ENCODE data around the gene PLB1.

The PLB1 gene

DNA sequence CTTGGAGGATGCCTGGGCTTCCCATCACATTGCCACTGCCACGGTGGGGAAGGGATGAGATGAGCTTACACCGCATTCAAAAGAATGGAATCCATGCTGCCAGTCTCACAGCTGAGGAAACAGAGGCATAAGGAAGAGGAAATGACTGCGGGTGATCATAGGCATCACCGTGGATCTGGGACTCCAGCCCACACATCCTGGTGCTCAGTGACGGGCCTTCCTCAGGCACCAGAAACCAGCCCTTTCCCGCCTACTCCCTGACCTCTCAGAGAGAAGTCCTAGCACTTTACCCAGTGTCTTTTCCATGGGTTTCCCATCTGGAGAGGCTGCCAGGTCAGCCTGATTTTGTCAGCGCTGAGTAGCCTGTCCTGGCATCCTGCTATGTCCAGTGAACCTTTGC is 5.3 kb upstream of the PLB1 start:
- no peak overlapping the region for H3K27ac ChIP-seq
- no peak for TF ChIP-seq ZFX (IDR thresholded peaks at IDR 0.05)
- TF ChIP-seq, protein P1, sequence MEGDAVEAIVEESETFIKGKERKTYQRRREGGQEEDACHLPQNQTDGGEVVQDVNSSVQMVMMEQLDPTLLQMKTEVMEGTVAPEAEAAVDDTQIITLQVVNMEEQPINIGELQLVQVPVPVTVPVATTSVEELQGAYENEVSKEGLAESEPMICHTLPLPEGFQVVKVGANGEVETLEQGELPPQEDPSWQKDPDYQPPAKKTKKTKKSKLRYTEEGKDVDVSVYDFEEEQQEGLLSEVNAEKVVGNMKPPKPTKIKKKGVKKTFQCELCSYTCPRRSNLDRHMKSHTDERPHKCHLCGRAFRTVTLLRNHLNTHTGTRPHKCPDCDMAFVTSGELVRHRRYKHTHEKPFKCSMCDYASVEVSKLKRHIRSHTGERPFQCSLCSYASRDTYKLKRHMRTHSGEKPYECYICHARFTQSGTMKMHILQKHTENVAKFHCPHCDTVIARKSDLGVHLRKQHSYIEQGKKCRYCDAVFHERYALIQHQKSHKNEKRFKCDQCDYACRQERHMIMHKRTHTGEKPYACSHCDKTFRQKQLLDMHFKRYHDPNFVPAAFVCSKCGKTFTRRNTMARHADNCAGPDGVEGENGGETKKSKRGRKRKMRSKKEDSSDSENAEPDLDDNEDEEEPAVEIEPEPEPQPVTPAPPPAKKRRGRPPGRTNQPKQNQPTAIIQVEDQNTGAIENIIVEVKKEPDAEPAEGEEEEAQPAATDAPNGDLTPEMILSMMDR (conservative IDR thresholded peaks at IDR 0.05): no peak

DNA sequence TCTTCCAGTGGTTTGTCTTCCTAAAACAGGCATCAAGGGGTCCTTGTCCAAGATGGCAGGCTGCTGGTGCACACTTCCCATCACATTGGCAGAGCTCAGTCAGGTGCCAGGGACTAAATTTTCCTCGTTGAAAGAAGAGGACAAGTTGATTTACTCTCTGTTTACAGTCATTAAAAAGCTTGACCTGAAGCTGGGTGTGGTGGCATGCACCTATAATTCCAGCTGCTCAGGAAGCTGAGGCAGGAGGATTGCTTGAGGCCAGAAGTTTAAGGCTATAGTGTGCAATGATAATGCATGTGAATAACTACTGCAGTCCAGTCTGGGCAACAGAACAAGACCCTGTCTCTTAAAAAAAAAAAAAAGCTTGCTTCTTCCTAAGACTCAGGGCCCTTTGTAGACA is 3.6 kb upstream of the PLB1 start:
- no peak overlapping the region for H3K27ac ChIP-seq
- no peak for TF ChIP-seq ZFX (IDR thresholded peaks at IDR 0.05)
- TF ChIP-seq, protein P1 (conservative IDR thresholded peaks at IDR 0.05): no peak

DNA sequence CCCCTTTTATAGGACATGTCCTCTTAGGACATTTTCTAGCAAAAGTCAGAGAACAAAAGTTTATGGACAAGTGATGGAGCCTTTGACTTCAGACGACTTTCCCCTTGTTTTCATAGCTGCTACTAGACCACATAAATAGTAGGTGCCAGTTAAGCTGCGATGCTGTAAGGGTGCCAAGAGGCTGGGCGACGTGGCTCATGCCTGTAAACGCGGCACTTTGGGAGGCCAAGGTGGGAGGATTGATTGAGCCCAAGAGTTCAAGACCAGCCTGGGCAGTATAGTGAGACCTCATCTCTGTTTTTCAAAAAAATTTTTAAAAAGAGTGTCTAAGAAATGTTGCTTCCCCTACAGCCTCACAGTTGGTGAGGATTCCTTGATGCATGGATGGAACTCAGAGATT is 2.2 kb upstream of the PLB1 start:
- TF ChIP-seq ZFX (IDR thresholded peaks at IDR 0.05): no peak
- TF ChIP-seq, protein P1 (conservative IDR thresholded peaks at IDR 0.05): no peak
- no peak overlapping the region for H3K27ac ChIP-seq

DNA sequence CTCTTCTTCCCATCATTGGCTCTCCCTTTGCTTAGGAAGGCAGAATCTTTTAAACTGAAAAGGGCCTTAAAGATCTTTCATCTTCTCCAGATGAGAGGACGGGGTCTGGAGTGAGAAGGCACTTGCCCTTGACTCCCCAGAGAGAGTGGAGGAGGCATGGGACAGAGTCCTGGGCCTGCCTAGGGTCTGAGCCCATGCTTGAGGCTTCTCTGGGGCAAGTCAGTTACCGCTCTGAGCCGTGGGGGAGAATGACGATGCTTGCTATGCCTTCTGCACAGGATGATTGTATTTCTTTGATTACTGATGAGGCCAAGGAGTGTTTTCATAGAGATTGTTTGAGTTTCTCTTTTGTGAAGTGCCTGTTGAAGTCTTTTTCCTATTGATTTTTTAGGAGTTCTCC is 921 bp downstream of the PLB1 start:
- no peak for TF ChIP-seq ZFX (IDR thresholded peaks at IDR 0.05)
- TF ChIP-seq, protein P1 (conservative IDR thresholded peaks at IDR 0.05): no peak
- H3K27ac ChIP-seq: no peak overlapping the region

DNA sequence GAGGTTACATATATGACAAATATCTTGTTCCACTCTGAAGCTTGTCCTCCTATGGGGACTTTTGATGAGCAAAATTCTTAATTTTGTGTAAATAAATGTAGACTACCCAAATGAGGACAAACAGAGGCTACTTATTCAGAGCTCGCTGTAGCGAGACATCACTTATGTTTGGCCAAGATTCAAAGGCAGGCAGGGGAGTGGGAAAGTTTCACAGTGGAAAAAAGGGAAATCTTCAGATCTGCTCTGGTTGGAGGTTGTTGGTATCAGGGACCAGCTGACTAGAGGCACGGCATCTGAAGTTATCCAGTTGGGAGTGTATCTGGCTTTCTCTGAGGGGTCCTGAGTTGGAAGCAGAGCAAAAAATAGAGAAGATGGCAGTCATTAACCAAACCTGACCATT is 1.3 kb downstream of the PLB1 start:
- TF ChIP-seq ZFX (IDR thresholded peaks at IDR 0.05): no peak
- H3K27ac ChIP-seq: no peak overlapping the region

DNA sequence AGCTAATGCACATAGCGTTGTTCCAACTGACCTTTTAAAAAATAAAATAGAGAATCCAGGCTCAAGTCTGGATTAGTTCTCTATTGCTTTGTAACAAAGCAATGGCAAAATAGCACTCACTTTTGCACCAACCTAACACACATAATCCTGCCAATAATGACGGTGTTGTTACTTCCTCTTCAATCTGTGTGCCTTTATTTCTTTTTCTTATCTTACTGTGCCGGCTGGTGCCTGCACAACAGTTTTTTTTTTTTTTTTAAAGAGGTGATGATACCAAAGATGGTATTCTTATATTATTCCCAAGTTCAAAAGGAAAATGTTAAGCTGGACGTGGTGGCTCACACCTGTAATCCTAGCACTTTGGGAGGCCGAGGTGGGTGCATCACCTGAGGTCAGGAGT is 3.4 kb downstream of the PLB1 start:
- no peak for TF ChIP-seq ZFX (IDR thresholded peaks at IDR 0.05)
- TF ChIP-seq, protein P1 (conservative IDR thresholded peaks at IDR 0.05): no peak
- no peak overlapping the region for H3K27ac ChIP-seq

DNA sequence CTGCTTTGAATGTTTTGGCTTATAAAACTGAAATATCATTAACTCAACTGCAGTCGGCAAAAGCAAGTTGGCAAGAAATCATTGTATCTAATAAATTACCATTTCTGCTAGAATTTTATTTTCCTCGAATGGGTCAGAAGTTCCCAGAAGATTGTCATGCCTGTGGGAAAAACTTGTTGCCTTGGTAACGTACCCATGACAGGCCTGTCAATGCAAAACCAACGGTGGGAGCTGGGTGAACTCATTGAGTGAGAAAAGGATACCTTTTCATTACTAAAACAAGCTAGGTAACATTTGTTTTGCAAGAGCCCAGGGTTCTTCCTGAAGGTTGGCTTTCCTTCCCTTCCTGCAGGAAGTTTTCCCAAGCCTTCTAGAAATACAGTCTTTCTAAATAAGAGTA is 9.5 kb downstream of the PLB1 start:
- no peak for TF ChIP-seq ZFX (IDR thresholded peaks at IDR 0.05)
- TF ChIP-seq, protein P1 (conservative IDR thresholded peaks at IDR 0.05): no peak
- H3K27ac ChIP-seq: no peak overlapping the region

DNA sequence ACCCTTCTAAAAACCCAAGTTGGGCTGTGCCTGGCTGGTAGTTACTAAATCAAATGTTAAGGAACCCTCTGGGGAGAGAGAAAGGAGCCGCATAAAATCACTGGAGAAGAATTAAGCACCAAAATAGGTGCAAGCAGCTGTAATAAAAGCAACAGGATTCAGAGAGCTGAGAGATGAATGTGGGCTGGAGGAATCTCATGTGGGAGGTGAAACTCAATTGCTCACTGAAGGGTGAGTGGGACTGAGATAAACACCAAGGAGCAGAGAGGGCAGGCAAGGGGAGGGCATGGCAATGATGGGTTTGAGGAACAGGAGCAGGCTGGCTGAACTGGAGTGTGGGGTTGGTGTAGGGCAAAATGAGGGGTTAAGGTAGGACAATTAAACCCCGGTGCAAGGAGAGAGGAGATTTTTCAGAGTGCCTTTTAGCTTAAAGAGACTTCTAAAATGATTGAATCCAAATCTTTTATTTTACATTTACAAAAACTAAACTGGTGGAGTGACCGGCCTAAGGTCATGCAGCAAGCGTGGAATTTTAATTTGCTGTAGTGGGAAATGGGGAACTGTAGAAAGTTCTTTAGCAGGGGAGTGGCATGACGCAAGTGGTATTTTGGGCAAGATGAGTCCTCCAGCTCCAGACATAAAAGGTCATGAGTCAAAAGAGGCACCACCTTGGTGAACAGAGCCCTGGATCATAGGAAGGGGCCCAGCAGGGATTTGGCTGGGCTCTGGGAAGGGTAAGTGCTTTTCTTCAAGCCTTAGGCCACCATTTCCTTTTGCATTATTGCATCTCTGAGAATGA is 10.5 kb downstream of the PLB1 start:
- TF ChIP-seq ZFX (IDR thresholded peaks at IDR 0.05): no peak
- TF ChIP-seq, protein P1 (conservative IDR thresholded peaks at IDR 0.05): no peak
- H3K27ac ChIP-seq: no peak overlapping the region
